Measurements from ENCODE around the gene BRF1. TPM values are rescaled to one million over a fixed set of nuclear protein-coding genes. Genes with fewer than 3 reads are reported as not detected.

The BRF1 gene
- total RNA-seq, 6 experiments from 2014 or later = 13.1 to 17.8 (median 16.2) TPM

DNA sequence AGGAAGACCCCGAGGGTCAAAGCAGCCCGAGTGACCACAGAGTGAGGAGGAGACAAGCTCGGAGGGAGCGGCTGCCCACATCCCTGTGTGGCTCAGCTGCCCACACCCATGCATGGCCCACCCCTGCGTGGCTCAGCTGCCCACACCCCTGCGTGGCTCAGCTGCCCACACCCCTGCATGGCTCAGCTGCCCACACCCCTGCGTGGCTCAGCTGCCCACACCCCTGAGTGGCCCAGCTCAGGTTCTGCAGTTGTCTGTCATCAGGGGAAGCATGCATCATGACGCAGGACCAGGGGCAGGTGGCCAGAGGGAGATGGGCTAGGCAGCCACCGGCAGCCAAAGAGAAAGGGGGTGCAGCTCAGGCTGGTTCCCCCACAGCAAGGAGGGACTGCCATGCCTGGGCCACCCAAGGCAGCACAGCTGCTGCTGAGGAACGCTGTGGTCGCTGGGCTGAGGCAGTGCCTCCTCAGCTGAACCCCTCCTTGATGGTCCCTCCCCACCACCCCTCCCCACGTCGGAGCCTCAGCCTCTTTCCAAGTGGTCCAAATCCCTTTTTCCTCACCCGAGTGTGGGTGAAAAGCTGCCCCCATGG, 86.4 kb downstream of the BRF1 start:
- Histone ChIP-seq H3K27me3 (no peaks in the 10 kb centered on the region), H3K27ac (no peak overlapping the region), H3K36me3 (peaks cover 0 to 7% (median 3%) of the 10 kb centered on the region in 4 donors), H3K4me3 (no peak overlapping the region), H3K4me1 (no peaks in the 10 kb centered on the region), H3K9me3 (no peaks in the 10 kb centered on the region)
- intact Hi-C loops (cut with DNase I) = loop anchor here in 1 of 2 donors (10.0 kb wide), 1 partner anchor 50 kb away; no protein-coding TSS in a partner anchor
- TF ChIP-seq, protein P1, sequence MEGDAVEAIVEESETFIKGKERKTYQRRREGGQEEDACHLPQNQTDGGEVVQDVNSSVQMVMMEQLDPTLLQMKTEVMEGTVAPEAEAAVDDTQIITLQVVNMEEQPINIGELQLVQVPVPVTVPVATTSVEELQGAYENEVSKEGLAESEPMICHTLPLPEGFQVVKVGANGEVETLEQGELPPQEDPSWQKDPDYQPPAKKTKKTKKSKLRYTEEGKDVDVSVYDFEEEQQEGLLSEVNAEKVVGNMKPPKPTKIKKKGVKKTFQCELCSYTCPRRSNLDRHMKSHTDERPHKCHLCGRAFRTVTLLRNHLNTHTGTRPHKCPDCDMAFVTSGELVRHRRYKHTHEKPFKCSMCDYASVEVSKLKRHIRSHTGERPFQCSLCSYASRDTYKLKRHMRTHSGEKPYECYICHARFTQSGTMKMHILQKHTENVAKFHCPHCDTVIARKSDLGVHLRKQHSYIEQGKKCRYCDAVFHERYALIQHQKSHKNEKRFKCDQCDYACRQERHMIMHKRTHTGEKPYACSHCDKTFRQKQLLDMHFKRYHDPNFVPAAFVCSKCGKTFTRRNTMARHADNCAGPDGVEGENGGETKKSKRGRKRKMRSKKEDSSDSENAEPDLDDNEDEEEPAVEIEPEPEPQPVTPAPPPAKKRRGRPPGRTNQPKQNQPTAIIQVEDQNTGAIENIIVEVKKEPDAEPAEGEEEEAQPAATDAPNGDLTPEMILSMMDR (IDR thresholded peaks at IDR 0.05) = no peak
- TF ChIP-seq POLR2A (IDR thresholded peaks at IDR 0.05) = no peak
- ATAC-seq (no peak), DNase-seq (no peak)
- no CpG with 5 or more reads among the region's 14 CpGs for WGBS (ENCODE audit: insufficient coverage, low coverage, low lambda C conversion rate, missing lambda C conversion rate)

DNA sequence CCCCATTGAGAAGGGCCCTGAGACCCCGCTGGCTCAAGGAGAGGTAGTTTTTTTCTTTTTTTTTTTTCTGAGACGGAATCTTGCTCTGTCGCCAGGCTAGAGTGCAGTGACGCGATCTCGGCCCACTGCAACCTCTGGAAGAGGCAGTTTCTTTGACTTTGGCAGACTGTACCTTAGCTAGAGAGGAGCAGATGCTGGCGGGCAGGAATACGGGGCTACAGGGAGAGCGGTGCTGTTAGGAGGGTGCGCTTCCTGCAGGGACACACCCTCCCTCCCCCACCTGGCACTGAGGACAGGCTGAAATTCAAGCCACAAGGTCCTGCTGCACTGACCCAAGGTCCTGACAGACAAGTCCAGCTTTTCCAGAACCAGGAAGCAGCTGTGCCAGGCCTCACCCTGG, 87.4 kb downstream of the BRF1 start:
- H3K4me1 ChIP-seq = no peaks in the 10 kb centered on the region
- H3K4me3 ChIP-seq = no peak overlapping the region
- DNase-seq = no peak
- no peaks in the 10 kb centered on the region for H3K9me3 ChIP-seq
- no peaks in the 10 kb centered on the region for H3K27me3 ChIP-seq
- TF ChIP-seq POLR2A (IDR thresholded peaks at IDR 0.05) = no peak
- TF ChIP-seq, protein P1 (IDR thresholded peaks at IDR 0.05) = no peak
- H3K36me3 ChIP-seq = peaks cover 0 to 8% (median 1%) of the 10 kb centered on the region in 4 donors
- H3K27ac ChIP-seq = no peak overlapping the region
- 92% methylated on average over 7 of the region's 10 CpGs for WGBS (ENCODE audit: insufficient coverage, low coverage, low lambda C conversion rate, missing lambda C conversion rate)
- intact Hi-C loops (cut with DNase I) = loop anchor here in 1 of 2 donors (10.0 kb wide), 1 partner anchor 51 kb away; no protein-coding TSS in a partner anchor
- ATAC-seq = no peak

DNA sequence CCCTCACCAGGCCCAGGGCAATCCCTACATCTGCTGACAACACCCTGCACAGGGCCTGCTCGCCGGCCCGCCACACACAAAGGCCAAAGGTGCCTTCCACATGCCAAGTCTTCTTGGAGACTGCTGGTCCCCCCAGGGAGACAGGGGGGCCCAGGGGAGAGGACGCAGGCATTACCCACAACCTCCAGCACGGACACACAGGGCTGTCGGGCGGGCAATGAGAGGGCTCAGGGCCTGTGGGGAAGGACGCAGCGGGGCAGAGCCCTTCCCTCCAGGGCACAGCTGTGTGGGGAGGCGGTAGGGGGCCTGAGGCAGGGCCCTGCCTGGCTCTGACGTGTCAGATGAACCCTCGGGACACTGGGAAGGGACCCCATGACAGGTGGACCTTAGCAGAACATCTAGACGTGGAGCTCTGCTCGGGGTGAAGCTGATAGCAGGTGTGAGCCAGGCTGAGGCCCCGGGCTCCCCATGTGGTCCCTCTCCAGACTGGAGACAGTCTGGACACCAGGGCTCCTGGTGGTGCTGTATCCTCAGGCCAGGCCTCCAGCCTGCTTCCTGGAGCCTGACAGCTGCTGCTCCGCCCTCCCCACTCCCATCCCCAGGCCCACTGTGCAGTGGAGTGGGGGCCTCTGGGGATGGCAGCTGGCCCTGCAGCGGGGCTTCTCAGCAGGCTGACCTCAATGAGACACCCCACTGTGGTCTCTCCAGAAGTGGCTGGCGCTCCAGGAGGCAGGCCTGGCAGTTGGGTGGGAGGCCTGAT, 88.1 kb downstream of the BRF1 start:
- WGBS (ENCODE audit: insufficient coverage, low coverage, low lambda C conversion rate, missing lambda C conversion rate) = no CpG with 5 or more reads among the region's 18 CpGs
- no peak for TF ChIP-seq POLR2A (IDR thresholded peaks at IDR 0.05)
- TF ChIP-seq, protein P1 (IDR thresholded peaks at IDR 0.05) = no peak
- intact Hi-C loops (cut with DNase I) = loop anchor here in 1 of 2 donors (10.0 kb wide), 1 partner anchor 52 kb away; no protein-coding TSS in a partner anchor

DNA sequence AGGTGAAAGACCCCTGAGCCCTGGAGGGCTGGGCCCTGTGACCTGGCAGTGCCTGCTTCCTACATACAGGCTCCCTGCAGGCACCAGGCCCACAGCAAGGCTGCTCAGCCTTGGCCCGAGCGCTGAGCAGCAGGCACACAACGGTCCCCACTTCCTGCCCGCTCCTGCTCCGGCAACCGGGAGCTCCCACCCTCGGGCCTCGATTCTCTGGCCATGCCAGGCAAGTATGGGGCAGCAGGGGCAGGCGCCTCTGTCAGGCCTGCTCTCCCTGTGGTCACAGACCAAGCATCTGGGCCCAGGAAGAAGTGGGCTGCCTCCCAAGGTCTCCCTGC, 89.1 kb downstream of the BRF1 start:
- DNase-seq = no peak
- no peaks in the 10 kb centered on the region for H3K27me3 ChIP-seq
- peaks cover 0 to 8% (median 0%) of the 10 kb centered on the region in 4 donors for H3K36me3 ChIP-seq
- no peak overlapping the region for H3K27ac ChIP-seq
- no peak overlapping the region for H3K4me3 ChIP-seq
- WGBS (ENCODE audit: insufficient coverage, low coverage, low lambda C conversion rate, missing lambda C conversion rate) = no CpG with 5 or more reads among the region's 9 CpGs
- TF ChIP-seq, protein P1 (IDR thresholded peaks at IDR 0.05) = no peak
- TF ChIP-seq POLR2A (IDR thresholded peaks at IDR 0.05) = no peak
- intact Hi-C loops (cut with DNase I) = loop anchor here in 1 of 2 donors (10.0 kb wide), 1 partner anchor 53 kb away; no protein-coding TSS in a partner anchor
- H3K4me1 ChIP-seq = no peaks in the 10 kb centered on the region
- H3K9me3 ChIP-seq = no peaks in the 10 kb centered on the region
- ATAC-seq = no peak

More for the DNA sequence above, 88.1 kb downstream of the BRF1 start:
- Histone ChIP-seq H3K9me3 (no peaks in the 10 kb centered on the region), H3K4me3 (no peak overlapping the region), H3K36me3 (peaks cover 0 to 8% (median 0%) of the 10 kb centered on the region in 4 donors), H3K4me1 (no peaks in the 10 kb centered on the region), H3K27me3 (no peaks in the 10 kb centered on the region), H3K27ac (no peak overlapping the region)
- ATAC-seq (no peak), DNase-seq (no peak)

Measured in right lobe of liver (tissue), 6 donors.